SU-DHL-6 (cell line): Measurements from ENCODE around the gene PFKL.

Experiments
- EZH2phosphoT487 ChIP-seq: fragments of 200-600 bp; sonication (generic), shearing (Covaris generic); conservative IDR thresholded peaks from 2 replicates; pipeline ENCODE4 v1.6.1; 2018; ENCODE audit warnings: mild to moderate bottlenecking, antibody characterized with exemption, low read length, moderate library complexity, mixed read lengths
- TF ChIP-seq, protein P1 (sequence below): fragments of 200-600 bp; sonication (generic); IDR thresholded peaks from one replicate; pipeline ENCODE4 v1.5.1; 2017; ENCODE audit warnings: antibody characterized with exemption, mild to moderate bottlenecking, low read length, moderate library complexity; ENCODE audit not compliant: insufficient read depth, poor library complexity, severe bottlenecking

DNA sequence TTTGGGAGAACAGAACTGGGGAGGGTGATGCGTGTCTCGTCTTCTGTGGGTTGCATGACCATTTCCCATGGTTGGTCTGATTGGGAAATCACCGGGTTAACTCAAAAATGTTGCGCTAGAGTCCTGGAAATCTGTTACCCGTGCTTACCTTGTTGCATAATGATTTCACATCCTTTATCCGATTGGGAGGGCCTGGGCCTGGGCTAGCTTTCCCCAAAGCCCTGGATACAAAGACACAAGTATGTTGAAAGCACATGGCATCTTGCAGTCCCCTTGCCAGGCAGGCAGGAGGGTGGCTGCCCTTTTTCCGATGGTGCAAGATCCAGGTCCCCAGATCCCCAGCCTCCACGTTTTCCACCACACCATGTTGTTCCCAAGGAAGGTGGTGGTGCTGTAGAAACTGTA is 54.1 kb downstream of the PFKL start:
- TF ChIP-seq, protein P1, sequence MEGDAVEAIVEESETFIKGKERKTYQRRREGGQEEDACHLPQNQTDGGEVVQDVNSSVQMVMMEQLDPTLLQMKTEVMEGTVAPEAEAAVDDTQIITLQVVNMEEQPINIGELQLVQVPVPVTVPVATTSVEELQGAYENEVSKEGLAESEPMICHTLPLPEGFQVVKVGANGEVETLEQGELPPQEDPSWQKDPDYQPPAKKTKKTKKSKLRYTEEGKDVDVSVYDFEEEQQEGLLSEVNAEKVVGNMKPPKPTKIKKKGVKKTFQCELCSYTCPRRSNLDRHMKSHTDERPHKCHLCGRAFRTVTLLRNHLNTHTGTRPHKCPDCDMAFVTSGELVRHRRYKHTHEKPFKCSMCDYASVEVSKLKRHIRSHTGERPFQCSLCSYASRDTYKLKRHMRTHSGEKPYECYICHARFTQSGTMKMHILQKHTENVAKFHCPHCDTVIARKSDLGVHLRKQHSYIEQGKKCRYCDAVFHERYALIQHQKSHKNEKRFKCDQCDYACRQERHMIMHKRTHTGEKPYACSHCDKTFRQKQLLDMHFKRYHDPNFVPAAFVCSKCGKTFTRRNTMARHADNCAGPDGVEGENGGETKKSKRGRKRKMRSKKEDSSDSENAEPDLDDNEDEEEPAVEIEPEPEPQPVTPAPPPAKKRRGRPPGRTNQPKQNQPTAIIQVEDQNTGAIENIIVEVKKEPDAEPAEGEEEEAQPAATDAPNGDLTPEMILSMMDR = no peak
- no peak for TF ChIP-seq EZH2phosphoT487
